ENCODE data around the gene ABCE1.
A peak's percentile ranks its signal among the peaks of the same experiment; 100 is the strongest.
"Not testable (repeated sequence)": the region's sequence is repeated elsewhere in the genome, so short reads cannot be mapped to it uniquely, and the experiment has no call there.

The ABCE1 gene

GRCh38 chr4:145103496-145103895 lies 5.4 kb downstream of the ABCE1 start:
- no peak for DNase-seq

DNA sequence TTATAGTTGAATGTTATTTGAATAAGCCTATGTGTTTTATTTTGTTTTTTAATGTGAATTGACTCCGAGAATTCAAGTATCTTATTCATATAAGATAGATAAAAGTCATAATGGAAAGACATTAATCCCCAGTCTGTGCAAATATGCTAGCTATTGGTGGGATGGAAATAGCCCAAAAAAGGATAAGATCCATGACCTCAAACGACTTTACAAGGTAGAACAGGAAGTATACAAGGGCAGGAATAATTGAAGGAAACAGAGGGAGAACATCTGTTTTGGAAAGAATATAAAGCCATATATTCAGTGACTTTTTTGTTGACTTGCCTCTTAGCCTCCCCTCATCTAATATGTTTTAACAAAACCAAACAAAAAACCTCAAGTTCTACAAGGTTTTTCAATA lies 9.0 kb downstream of the ABCE1 start:
- no peak for DNase-seq

DNA sequence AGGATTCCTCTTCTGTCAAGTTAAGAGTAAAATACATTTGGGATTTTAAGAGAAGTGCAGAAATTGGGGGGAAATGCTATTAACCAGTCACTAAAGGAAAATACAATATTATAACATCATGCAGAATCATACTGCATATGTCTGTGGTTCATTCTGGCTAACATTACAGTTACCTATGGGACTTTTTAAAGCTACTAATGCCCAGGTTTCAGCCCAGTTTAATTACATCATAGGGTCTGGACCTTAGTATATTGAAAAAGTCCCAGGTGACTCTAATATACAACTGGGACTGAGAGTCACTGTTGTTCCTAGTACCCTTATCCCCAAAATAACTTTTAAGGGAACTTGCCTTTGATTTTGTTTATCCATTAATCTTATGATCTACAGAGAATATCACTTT lies 10.0 kb downstream of the ABCE1 start:
- no peak for DNase-seq

DNA sequence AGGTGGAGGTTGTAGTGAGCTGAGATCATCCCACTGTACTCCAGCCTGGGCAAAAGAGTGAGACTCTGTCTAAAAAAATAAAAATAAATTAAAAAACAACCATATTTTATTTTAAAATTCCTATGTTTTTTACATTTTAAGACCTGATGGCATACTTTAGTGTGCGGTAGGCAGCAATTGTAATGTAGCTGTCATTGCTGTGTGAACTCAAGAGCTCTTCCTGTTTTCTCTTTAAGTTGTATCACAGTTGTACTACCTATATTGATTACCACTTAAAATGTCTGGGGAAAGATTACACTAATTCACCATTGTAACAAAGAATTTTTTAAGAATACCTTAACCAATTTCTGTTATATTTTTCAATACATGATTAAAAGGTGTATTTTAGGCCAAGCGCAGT lies 27.3 kb downstream of the ABCE1 start:
- no peak for DNase-seq

GRCh38 chr4:145130130-145130529 lies 32.0 kb downstream of the ABCE1 start:
- no peak for DNase-seq

GRCh38 chr4:145130788-145131399 lies 32.8 kb downstream of the ABCE1 start:
- peak; percentile 84 for DNase-seq

GRCh38 chr4:145131848-145132247 lies 33.7 kb downstream of the ABCE1 start:
- no peak for DNase-seq

DNA sequence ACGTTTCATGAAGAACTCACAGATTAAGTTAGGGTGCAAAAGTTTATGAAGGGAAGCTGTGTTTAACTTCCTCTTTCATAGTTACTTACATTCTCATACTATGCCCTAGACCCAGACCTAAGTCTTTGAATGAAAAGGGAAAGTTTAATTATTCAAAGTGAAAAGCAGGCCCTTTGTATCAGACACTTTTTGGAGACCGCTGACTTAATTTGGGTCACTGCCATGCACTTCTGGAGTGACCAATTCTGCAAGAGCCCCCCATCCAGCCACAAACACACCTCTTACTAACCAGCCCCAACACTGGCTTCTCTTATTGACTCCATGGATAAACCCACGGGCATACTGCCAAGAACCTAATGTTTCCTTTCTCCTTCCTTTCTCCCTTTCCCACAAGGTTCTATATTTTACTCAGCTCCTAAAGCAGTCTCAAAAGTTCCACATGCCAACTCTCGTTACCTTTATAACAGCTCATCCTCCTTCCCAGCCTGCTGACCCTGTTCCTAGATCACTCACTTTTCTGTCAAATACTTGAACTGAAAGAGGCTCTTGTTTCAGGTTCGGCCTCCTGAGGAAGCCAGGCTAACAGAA lies 34.5 kb downstream of the ABCE1 start:
- peak; percentile 7 for DNase-seq

GRCh38 chr4:145136219-145136618 lies 38.1 kb downstream of the ABCE1 start:
- not testable (repeated sequence) for DNase-seq

DNA sequence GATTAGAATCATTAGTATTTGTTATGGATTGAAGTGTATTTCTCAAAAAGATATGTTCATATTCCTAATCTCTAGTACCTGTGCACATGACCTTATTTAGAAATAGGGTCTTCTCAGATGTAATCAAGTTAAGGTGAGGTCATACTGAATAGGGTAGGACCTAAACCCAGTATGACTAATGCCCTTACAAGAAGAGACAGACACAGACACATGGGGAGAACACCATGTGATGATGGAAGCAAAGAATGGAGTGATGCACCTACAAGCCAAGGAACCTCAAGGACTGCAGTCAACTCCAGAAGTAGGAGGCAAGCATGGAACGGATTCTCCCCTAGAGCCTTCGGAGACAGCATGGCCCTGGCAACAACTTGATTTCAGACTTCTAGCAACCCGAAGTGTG lies 50.9 kb downstream of the ABCE1 start:
- no peak for DNase-seq

DNA sequence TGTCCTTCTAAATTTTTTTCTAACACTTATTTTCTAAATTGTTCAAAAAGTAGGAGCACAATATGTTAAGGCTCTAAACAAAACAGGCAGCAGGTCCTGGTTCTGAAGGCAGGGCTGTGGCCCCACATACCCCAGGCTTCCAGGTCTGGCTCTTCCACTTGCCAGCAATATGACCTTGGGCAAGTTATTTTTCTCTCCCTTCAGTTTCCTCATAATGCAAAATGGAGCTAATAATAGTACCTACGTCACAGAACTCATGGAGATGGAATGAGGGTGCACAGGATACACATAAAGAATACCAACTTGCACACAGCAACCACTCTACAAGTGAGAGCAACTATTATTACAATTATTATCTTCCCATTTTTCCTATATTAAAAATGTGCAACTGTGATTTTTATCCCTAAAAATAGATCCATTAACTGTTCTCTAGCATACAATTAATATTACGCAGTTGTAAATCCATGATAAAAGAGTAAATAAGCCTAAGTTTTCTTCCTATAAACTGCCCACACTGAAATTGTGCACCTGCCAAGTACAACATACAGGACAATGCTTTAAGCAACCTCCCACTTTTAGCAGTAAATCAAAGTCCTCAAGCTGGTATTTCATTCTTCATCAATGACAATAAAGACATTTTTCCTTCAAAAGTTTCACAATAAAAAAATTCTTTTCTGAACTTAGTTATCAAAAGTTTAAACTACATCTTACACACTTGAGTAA lies 55.2 kb downstream of the ABCE1 start:
- DNase-seq: no peak

DNA sequence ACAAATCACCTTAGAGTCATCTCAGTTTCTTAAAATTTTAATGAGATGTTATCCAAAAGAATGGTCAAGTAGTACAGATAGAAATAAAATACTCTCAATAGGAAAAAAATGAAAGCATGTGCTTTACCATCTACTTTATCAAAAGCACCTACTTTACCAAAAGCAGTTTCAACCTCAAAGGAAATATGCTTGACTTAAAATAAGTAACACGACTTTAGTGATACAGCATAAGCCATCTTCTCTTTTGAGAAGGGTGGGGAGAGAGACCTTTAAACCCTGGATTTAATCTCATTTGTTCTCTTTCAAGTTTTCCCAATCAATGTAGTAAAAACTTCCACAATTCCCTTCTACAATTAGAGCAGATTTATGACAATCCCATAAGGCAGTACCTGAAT lies 55.8 kb downstream of the ABCE1 start:
- no peak for DNase-seq

- DNase-seq: peak; percentile 30
Measured at GRCh38 chr4:145154573-145154972, 56.5 kb downstream of the ABCE1 start.

DNA sequence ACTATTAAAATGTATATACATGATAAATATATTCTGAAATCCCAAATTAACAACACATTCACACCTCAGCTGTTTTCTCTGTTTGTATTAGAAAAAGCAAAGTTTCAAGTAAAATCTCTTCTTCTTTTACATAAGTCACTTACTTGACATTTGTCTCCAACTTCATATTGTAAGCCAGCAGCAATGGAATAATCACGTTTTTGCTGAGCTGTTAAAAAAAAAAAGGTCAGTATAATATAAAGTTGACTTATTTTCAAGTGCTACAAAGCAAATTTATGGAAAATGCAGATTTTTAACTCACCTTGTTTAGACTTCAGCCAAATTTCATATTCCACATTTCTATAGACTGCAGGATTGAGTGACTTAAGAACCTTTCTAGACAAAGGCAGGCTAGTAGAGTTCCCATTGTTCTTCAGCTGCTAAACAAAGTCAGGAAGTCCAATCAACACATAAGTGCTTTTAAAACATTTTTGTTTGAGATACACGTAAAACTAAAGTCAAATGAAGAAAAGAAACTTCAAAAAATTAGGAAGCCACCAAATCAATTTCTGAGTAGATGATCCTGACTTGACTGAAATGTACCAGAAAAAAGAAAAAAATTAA lies 57.3 kb downstream of the ABCE1 start:
- DNase-seq: no peak

- no peak for DNase-seq
Measured at GRCh38 chr4:145156986-145157385, 58.9 kb downstream of the ABCE1 start.

- no peak for DNase-seq
Measured at GRCh38 chr4:145161549-145161948, 63.4 kb downstream of the ABCE1 start.

- no peak for DNase-seq
Measured at GRCh38 chr4:145167887-145168286, 69.8 kb downstream of the ABCE1 start.

GRCh38 chr4:145168581-145169187 lies 70.6 kb downstream of the ABCE1 start:
- DNase-seq: no peak

GRCh38 chr4:145170223-145170622 lies 72.1 kb downstream of the ABCE1 start:
- no peak for DNase-seq

DNA sequence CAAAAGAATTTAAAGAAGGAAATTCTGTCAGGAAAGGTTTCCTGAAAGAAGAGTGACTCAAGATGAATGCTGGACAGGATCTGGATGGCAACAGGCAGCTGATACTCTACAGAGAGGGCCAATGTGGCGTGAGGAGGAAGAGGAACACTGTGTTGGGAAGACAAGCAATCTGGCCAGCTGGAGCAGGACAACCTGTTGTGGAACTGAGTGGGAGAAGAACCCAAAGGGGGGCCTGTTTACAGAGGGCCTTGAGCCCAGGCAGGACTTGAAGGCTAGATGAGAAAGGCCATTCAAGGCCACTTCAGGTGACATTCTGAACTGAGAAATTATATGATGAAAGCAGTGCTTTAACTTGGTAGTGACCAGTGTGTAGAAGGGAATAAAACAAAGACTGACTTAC lies 73.8 kb downstream of the ABCE1 start:
- no peak for DNase-seq

DNA sequence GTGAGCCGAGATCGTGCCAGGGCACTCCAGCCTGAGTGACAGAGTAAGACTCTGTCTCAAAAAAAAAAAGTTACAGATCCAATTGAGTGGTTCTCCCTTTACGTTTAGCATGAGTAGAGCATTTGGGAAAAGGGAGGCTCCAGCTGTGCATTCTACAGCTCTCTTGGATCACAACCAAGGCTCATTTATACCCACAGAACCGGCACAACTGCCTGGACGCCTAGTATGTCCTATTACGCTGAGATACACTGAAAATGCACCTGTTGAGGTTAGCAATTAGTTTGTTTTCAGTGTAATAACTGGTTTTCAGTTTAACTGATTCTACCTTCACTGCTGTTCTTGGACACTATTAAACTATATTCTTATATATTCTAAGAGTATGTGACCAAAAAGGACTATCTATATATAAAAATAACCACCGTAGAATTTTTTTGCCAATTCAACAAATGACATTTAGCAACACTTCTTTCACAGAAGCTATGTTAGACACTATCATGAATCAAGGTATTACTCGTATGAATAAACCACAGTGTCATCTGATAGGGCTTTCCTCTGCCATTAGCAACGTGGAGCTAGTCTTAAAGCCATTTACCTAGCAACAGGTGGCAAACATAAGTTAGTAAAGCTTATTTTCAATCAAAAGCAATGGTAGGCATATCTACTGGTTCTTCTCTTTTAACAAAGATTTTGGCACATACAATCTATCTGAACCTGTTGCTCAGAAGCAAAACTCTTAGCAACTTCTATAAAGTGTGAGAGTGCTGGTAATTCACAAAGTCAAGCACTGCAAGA lies 78.7 kb downstream of the ABCE1 start:
- no peak for DNase-seq

- DNase-seq: peak; percentile 22
Measured at GRCh38 chr4:145177511-145177905, 79.4 kb downstream of the ABCE1 start.
